ENCODE data around the gene NAA30.

DNA sequence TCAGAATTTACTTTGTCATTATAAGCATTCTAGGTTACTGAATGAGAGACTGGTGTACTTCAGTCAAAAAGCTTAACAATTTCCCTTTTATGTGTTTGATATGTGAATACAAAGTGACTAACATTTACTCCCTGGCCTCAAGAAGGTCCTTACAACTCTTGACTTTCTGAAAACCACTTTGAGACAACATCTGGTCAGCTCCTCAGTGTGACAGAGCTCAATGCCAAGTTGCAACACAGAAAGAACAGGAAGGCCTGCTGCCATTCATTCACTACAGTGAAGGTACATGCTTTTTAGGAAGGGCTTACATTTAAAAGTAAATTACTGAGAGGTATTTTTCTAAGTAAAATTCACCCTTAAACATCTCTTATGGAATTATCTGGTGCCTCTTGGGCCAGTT lies 2.3 kb upstream of the NAA30 start:
- TF ChIP-seq CTCF (IDR thresholded peaks at IDR 0.05; ENCODE audit: insufficient read depth, low read length) = no peak
- no peak for TF ChIP-seq POLR2AphosphoS5 (IDR thresholded peaks at IDR 0.05; ENCODE audit: low read depth)
